Adipocyte (in vitro differentiated cells): Measurements from ENCODE around the gene CALB2.

Experiments used
- DNase-seq: peaks from one replicate; pipeline ENCODE4 v3.0.0-alpha.2; 2015; ENCODE audit warnings: low read depth
- H3K27me3 ChIP-seq: replicated peaks from 2 replicates; pipeline ENCODE4 v1.7.0; 2013; ENCODE audit warnings: mild to moderate bottlenecking, low read length, moderate library complexity; ENCODE audit not compliant: control insufficient read depth, insufficient read depth
- H3K36me3 ChIP-seq: 2 replicates; pipeline ENCODE4 v1.7.0; 2013; ENCODE audit warnings: low read length, mild to moderate bottlenecking, moderate library complexity; ENCODE audit not compliant: control insufficient read depth, insufficient read depth, severe bottlenecking
- H3K4me1 ChIP-seq: 2 replicates; pipeline ENCODE4 v1.7.0; 2013; ENCODE audit warnings: mild to moderate bottlenecking, low read length, moderate library complexity; ENCODE audit not compliant: control insufficient read depth, insufficient read depth
- H3K4me3 ChIP-seq: 2 replicates; pipeline ENCODE4 v1.7.0; 2013; ENCODE audit warnings: mild to moderate bottlenecking, low read length, moderate library complexity
- H3K9ac ChIP-seq: 2 replicates; pipeline ENCODE4 v1.7.0; 2013; ENCODE audit warnings: mild to moderate bottlenecking, low read length, moderate library complexity
- H3K9me3 ChIP-seq: 2 replicates; pipeline ENCODE4 v1.7.0; 2013; ENCODE audit warnings: mild to moderate bottlenecking, low read length, moderate library complexity; ENCODE audit not compliant: control insufficient read depth

The CALB2 gene

DNA sequence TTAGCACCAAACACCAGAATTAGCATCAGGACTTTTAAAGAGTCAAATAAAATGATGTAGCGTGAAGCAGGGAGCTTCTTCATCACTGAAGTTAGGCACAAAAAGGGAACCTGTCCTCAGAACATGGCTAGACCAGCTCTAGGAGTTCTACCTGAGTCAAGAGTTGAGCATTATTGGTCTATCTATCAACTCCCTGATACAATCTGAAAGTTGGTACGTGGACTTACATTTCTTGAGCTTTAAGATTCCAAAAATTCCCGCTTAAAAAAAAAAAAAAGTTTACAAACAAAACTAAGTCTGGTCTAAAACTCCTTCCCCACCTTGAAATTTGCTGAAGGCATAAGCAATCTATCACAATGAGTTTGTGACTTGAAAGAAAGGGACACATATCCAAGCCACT, 71.1 kb downstream of the CALB2 start:
- no peak overlapping the region for H3K4me3 ChIP-seq
- H3K36me3 ChIP-seq, result no peaks in the 10 kb centered on the region
- H3K27me3 ChIP-seq, result peaks cover 24% of the 10 kb centered on the region
- no peak for DNase-seq
- peaks cover 5% of the 10 kb centered on the region for H3K4me1 ChIP-seq
- H3K9me3 ChIP-seq, result peaks cover 4% of the 10 kb centered on the region
- no peak overlapping the region for H3K9ac ChIP-seq

GRCh38 chr16:71430744-71431143, 72.2 kb downstream of the CALB2 start:
- Histone ChIP-seq H3K9me3 (peaks cover 4% of the 10 kb centered on the region), H3K4me1 (peaks cover 9% of the 10 kb centered on the region), H3K4me3 (no peak overlapping the region), H3K36me3 (no peaks in the 10 kb centered on the region), H3K9ac (no peak overlapping the region), H3K27me3 (peaks cover 21% of the 10 kb centered on the region)
- DNase-seq, result no peak

DNA sequence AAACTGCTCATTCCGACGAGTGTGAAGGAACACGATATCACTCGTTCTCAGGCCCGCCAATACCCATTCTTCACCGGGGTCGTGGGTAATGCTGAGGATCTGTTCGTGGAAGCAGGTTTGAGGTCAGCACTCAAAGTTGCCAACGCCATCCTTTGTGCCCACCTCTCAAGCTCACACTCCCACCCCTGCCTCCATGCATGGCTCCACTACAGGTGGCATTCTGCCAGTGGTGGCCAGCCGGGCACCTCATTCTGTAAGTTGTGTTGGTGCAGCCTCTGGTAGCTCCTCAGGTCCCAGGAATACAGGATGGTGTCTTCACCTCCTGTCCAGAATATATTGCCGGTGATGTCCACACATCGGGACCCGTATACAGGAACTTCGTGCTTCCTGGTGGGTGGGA, 72.7 kb downstream of the CALB2 start:
- DNase-seq, result no peak
- no peaks in the 10 kb centered on the region for H3K36me3 ChIP-seq
- no peak overlapping the region for H3K9ac ChIP-seq
- peaks cover 9% of the 10 kb centered on the region for H3K4me1 ChIP-seq
- H3K4me3 ChIP-seq, result no peak overlapping the region
- peaks cover 4% of the 10 kb centered on the region for H3K9me3 ChIP-seq
- peaks cover 21% of the 10 kb centered on the region for H3K27me3 ChIP-seq

DNA sequence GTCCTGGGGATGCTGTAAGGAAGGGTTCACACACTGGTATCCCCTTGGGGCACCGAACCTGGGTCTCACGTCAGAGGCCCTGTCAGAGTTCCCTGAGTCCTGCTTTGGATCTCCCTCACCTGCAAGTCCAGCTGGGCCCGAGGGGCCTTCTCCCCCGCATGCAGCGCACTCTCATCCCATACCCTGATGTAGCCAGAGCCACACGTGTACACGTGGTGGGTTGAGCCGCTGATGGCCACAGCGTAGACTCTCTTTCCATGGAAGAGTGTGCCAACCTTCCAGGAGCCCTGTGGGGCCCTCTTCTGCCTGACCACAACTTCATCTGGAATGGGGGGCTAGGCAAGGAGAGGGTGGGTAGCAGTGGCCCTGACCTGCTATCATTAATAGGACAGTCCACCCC, 73.5 kb downstream of the CALB2 start:
- Histone ChIP-seq H3K36me3 (no peaks in the 10 kb centered on the region), H3K9ac (no peak overlapping the region), H3K4me1 (peaks cover 9% of the 10 kb centered on the region), H3K9me3 (peaks cover 4% of the 10 kb centered on the region), H3K27me3 (peaks cover 21% of the 10 kb centered on the region), H3K4me3 (no peak overlapping the region)
- no peak for DNase-seq

DNA sequence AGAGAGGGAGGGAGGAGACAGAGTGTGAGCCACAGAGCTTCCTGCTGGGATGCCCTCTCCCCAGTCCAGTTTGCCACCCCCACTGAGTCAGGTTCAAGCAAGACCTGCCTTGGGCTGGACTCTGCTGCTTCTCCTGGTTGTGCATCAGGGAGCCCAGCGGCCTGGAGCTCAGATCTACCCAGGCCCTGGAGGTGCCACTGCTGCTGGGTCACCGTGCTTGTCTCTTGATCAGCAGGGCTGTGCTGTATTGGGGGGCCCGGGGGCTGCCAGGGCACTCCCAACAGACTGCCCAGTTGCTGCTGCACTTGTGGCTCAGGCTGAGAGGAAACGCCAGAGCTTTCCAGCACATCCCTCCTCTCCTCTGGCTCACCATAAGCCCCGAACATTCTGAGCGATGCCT, 74.4 kb downstream of the CALB2 start:
- Histone ChIP-seq H3K4me1 (peaks cover 9% of the 10 kb centered on the region), H3K4me3 (no peak overlapping the region), H3K9me3 (peaks cover 4% of the 10 kb centered on the region), H3K27me3 (peaks cover 26% of the 10 kb centered on the region), H3K9ac (no peak overlapping the region), H3K36me3 (no peaks in the 10 kb centered on the region)
- no peak for DNase-seq

DNA sequence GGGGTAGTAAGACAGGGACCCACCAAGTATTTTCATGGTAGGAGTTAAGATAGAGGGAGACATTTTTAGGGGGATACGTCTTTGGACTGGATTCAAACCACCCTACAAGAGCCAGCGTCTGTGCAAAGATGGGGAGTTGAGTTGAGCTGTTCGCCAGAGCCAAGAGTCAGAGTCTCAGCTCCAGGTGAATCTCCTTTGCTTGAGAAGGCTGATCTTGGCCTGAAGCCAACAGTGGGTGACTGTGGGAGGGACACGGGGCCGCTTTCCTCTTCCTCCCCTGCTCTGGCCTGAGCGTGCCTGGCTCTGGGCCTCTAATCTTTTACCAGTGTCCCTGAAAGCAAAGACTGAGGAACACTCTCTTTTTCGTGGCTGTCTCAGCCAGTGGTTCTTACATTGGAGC, 78.0 kb downstream of the CALB2 start:
- Histone ChIP-seq H3K36me3 (no peaks in the 10 kb centered on the region), H3K27me3 (peaks cover 19% of the 10 kb centered on the region), H3K4me1 (peaks cover 9% of the 10 kb centered on the region), H3K9ac (no peak overlapping the region), H3K9me3 (no peaks in the 10 kb centered on the region), H3K4me3 (no peak overlapping the region)
- DNase-seq, result no peak

DNA sequence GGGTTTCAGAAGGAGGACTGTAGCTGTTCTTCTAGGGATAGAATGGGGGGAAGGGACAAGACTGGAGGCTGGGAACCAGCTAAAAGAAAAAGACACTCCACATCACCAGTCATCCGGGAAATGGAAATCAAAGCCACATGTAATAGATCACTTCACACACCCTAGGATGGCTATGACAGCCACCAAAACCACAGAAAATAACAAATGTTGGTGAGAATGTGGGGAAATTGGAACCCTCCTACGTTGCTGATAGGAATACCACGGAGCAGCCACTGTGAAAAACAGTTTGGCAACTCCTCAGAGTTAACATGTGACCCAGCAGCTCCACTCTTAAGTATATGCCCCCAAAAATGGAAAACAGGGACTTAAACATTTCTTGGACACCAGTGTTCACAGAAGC, 81.0 kb downstream of the CALB2 start:
- Histone ChIP-seq H3K9ac (no peak overlapping the region), H3K4me1 (peaks cover 5% of the 10 kb centered on the region), H3K4me3 (no peak overlapping the region), H3K27me3 (peaks cover 13% of the 10 kb centered on the region), H3K36me3 (no peaks in the 10 kb centered on the region), H3K9me3 (peaks cover 24% of the 10 kb centered on the region)
- DNase-seq, result no peak
